Measurements from ENCODE around the gene HMGXB3. TPM values are rescaled to one million over a fixed set of nuclear protein-coding genes. Genes with fewer than 3 reads are reported as not detected.

The HMGXB3 gene
- polyA plus RNA-seq, 10 donors: 13.2 to 30.9 (median 19.6) TPM

DNA sequence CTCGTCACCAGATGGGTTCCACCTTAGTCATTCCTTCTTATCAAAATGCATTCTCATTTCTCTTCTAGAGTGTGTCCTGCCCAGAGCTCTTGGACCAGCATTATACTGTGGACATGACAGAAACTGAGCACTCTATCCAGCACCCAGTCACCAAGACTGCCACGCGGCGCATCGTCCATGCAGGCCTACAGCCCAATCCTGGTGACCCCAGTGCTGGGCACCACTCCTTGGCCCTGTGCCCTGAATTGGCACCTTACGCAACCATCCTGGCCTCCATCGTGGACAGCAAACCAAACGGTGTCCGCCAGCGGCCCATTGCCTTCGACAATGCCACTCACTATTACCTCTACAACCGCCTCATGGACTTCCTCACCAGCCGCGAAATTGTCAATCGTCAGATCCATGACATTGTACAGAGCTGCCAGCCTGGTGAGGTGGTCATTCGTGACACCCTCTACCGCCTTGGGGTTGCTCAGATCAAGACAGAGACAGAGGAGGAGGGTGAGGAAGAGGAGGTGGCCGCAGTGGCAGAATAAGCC lies 51.2 kb downstream of the HMGXB3 start:
- DNase-seq: no peak

DNA sequence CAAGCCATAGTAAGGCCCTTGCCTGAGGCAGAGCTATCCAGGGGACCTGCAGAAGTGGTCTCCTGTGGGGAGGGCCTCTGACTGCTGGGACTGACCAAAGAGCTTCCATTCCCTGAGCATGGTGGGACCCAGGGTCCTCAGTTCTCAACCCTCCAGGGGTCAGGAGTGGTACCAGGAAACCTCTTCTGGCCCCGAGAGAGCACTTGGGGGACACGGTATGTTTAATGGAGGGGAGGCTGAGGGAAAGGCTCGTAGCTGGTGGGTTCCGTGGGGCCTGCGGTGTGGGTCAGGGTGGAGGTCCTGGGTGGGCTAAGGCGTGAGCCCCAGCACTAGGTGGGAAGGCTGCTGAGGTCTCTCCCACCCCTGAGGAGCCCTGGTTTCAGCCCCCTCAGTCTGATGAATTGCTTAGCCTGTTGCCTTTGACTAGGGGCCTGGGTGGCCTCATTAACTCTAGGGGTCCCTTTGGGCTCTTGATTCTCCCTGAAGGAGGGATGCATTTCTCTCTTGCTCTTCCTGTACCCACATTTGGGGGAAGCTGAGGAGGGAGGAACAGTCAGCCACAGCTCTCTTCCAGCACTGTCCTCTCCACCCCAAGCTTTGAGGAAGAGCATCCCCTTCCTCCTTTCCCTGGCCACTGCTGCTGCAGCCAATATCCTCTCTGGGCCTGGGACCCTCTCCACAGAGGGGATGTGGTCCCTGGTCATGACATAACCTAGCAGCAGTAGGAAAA lies 51.9 kb downstream of the HMGXB3 start:
- no peak for DNase-seq

DNA sequence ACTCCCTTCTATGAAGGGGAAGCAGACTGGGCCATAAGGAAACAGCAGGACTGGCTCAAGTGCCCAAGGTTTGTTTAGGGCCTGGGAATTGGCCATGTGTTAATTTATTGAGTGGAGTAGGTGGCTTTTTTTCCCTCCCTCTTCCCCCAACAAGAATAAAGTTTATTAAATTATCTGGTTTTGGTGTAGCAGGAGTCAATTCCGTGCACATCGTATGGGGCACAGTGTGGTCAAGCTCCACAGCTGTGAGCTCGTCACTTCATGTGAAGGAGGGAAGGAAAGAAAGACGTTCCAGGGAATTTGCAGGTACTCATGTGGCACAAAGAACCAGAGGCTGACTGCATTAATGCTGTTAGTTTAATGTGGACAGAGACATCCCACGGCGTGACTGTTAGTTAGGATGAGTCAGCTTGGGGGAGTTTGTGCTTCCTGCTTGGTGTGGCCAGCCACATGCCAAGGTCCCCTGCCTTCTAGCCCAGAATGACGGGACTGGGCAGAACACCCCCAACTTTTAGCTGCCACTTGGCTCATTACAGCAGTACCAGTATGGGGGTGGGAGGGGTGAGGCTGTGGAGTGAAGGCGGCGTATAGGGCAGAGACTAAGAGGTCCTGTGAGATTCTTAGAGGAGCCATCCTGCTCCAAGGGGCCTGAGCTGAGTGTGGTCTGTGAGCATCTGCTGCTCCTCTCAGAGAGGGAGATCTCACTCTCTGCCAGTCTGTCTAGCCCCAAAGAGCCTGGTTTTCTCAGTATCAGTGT lies 52.6 kb downstream of the HMGXB3 start:
- no peak for DNase-seq

DNA sequence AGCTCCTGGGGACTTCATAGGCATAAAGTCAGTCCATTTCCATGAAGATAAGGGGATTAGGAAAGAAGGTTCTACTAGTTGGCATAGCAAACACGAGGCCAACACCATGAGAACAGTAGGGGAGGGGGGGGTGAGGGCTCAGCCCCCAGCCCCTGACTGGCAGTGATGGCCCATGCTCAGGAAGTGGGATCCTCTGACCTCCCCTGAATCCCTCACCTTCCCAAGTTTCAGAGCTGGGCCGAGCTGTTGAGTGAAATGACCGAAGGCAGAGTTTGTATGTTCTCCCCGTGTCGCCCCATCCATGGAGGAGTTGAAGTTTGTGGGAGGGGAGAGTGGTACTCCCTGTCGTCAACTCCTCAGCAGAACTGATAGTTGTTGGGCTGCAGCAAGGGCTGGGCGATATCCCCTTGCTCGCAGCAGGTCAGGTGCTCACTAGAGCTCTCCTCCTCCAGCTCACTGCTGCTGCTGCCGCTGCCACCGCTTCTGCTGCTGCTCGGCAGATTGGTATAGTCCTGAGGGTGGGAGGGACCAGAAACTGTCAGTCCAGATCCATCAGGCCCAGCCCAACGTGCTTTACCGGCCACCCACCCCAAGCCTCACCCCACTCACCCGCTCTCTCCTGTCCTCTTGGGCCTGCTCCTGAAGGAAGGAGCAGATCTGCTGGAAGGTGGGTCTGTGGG lies 53.3 kb downstream of the HMGXB3 start:
- no peak for DNase-seq

DNA sequence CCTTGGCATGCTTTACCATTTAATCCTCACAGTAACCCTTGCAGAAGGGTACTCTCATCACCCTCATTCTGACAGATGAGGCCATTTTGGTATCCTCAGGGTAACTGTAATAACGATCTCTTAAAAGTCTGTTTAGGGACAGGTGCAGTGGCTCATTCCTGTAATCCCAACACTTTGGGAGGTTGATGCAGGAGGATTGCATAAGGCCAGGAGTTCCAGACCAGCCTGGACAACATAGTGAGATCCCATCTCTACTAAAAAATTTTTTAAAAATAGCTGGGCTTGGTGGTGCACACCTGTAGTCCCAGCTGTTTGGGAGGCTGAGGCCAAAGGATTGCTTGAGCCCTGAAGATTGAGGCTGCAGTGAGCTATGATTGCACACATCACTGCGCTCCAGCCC lies 54.0 kb downstream of the HMGXB3 start:
- DNase-seq: no peak

DNA sequence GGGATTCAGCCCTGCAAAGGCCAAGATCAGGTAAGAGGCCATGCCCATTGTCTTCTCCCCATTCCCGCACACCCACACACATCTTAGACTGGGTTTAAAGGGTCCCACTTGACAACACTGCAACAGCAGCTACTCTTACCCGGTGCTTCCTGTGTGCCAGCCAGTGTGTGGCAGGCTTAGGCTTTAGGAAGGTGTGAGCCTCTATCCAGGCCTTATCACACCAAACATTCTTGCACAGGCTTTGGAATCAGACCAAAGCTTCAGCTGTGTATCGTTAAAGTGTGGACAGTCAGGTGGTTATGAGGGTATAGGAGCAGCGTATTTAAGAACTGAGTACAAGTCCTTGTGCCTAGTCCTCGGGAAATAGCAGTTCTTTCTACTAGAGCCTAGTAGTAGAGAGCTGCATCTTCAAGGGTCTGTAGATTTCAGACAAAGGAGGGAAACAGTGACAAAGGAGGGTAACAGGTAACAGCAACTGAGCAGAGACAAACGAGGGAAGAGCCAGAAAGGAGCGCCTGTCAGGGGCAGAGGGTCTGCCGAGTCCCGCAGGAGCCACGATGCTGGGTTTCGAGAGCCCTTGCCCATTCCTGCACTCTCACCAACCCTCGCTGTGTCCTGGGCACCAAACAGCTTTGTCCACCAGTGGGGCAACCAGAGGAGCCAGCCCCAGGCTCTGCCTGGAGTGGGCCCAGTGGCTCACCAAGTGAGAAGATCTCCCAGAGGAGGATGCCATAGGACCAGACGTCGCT lies 55.0 kb downstream of the HMGXB3 start:
- no peak for DNase-seq

DNA sequence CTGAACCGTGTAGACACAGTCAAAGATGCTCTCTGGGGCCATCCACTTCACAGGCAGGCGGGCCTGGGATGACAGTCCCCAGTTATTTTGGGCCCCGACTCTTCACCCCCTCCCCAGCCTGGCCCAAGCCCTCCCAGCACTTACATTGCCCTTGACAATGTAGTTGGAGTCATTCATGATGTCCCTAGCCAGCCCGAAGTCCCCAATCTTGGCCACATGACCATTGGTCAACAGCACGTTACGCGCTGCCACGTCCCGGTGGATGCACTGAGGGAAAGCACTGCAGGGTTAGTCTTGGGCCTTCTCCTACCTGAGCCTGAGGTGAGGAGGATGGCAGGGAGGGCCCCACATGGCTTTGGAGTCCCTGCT lies 55.5 kb downstream of the HMGXB3 start:
- DNase-seq: no peak

DNA sequence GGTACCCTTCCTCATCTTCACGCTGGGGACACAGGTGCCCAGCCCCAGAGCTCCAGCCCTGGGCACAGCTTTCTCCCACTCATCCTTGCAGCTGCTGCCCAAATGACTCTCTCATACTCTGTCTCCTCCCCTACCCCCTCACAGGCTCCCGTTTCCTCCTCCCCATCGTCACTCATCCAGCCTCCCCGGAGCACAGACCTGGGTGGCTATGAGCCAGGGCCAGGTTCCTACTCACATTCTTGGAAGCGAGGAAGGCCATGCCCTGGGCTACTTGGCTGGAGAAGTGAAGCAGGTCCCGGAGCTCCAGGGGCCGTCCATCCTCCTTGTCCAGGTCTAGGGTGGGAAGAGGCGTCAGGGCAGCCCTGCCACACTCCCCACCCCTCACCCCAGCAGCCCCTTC lies 56.5 kb downstream of the HMGXB3 start:
- no peak for DNase-seq

DNA sequence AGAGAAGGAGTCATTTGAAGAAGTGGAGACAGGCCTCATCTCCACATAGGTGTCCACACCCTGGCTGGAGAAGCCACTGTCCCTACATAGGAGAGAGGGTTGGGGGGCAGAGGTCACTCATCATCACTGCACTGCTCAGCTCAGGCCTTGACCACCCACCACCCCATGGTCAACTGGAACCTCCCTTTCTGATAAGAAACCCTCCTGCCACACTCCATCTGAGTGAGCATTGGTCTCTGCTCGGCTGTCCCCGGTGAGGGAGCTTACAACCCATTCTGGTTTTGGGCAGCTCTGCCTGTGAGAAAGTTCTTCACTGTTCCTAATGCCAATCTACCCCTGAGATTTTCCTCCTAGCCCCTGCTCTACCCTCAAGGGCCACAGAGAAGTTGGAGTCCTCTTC lies 57.0 kb downstream of the HMGXB3 start:
- DNase-seq: no peak

DNA sequence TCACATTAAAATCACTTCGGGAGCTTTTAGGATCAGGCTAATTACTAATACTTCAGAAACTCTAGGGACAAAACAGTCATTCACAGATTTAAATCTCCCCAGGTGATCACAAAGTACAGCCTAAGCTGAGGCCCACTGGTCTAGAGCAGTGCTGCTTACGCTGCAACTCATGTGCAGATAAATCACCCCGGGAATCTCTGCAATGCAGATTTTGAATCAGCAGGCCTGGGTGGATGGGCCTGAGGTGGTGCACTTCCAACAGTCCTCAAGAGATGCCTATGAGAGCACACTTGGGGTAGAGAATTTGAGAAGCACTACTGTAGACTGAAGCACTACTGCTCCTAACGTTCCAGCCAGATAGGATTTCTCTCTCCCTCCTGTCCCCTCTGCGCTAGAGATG lies 57.5 kb downstream of the HMGXB3 start:
- DNase-seq: no peak

DNA sequence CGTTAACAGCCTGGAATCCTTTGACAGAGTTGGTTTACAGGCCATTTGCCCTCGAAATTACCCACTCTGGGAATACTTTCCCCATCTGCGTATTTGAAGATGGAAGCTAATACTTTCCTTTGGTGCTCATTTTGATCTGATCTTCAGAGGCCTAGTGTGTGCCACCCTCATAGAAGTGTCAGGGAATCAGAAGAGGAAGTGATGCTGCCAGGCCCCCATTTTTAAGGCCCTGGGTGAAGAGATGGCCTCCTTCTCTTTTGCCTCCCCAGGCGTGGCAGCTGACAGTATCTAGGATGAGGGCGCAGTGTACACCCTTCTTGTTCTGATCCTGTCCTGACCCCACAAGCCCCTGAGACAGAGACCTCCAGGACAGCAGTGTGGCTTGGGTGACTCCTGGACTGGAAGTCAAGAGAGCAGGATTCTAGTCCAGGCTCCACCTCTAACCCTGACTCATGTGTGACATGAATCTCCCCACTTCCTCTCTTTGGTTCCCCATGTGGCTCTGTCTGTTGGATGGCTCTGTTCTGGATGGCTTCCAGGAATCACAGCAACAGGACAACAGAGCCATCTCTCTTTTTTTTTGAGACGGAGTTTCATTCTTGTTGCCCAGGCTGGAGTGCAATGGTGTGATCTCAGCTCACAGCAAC lies 58.1 kb downstream of the HMGXB3 start:
- DNase-seq: peak; percentile 52 to 72 (median 57)

DNA sequence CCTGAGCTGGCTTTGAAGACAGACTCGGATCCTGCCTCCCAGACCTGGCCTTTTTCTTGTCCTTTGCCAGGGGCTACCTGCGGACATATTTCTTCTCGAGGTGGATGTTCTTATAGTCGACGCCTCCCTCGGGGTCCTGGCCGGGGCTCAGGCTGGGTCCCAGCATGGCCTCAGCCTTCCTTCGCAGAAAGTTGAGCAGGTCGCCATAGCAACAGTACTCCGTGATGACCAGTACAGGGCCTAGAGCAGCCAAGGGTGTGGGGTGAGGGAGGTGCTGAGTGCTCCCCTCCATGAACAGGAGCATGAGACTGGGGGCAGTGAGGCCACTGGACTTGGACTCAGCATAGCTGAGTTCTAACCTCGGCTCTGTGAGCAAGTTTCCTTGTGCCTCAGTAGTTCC lies 59.1 kb downstream of the HMGXB3 start:
- DNase-seq: no peak

DNA sequence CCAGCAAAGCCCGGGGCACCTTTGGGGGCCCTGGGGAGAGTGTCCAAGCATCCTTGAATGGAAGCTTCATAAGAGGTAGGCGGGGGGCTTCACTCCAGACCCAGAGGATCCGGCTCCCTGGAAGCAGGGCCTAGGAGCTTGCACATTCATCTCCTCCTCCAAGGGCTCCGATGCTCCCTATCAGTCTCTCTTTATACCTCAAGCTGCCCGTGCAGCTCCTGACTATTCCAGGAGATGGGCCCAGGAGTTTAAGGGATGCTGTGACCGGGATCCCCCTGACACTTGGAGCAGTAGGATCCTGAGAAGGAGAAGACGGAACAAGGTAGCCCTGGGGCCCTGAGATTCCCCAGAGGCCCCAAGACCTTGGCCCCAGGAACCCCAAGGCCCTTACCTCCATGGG lies 59.9 kb downstream of the HMGXB3 start:
- DNase-seq: no peak

DNA sequence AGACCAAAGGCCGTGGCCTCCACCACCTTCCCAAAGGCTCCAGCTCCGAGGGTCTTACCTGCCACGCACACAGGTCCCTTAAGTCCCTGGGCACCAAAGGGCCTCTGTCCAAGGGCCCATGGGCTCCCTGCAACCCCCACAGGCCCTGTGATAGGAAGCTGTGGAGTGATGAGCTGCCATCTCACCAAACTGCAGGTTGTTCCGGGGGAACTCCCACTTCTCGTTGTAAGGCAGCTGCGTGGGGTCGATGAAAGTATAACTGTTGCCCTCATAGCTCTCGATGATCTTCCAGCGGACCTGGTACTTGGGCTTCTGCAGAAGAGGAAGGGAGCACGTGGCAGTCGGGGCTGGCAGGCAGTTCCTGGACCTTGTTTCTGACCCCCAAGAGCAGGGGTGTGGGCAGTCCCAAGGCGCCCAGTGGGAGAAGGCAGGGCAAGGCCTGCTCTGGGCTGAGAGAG lies 61.0 kb downstream of the HMGXB3 start:
- no peak for DNase-seq

DNA sequence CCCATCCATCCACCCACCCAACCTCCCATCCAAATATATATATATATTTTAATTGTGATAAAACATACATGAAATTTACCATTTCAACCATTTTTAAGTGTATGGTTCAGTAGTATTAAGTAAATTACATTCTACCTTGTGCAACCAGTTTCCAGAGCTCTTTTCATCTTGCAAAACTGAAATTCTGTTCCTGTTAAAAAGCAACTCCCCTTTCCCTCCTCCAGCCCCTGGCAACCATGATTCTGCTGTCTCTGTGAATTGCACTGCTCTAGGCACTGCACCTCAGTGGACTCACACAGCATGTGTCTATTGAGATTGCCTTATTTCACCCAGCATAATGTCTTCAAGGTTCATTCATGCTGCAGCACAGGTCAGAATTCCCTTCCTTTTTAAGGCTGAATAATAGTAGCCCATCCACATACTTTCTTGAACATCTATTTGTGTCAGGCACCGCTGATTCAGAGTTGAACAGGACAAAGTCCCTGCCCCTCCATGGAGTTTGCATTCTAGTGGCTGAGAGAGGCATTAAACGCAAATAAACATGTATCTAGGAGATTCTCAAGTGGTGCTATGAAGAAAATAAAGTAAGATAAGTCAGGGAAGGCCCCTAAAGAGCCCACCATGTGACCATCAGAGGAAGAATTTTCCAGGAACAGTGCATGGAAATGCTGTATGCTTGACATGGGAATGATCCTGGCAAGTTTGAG lies 61.8 kb downstream of the HMGXB3 start:
- DNase-seq: no peak

DNA sequence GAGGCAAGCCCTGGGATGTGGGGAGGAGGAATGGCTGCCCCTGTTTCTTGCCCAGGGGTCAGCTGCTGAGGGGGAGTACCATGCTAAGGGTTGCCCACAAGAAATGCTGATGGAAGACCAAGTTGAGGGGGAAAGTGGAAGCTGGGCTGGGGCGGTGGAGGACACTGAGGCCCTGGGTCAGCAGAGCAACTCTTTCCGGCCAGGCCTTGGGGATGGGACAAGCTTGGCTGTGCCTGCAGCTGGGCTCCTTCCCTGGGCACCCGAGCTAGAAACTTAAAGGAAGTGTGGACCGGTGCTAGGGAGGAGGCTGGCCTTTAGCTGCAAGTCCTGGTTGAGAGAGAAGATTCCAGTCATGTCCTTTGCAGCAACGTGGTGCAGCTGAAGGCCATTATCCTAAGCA lies 63.1 kb downstream of the HMGXB3 start:
- no peak for DNase-seq

DNA sequence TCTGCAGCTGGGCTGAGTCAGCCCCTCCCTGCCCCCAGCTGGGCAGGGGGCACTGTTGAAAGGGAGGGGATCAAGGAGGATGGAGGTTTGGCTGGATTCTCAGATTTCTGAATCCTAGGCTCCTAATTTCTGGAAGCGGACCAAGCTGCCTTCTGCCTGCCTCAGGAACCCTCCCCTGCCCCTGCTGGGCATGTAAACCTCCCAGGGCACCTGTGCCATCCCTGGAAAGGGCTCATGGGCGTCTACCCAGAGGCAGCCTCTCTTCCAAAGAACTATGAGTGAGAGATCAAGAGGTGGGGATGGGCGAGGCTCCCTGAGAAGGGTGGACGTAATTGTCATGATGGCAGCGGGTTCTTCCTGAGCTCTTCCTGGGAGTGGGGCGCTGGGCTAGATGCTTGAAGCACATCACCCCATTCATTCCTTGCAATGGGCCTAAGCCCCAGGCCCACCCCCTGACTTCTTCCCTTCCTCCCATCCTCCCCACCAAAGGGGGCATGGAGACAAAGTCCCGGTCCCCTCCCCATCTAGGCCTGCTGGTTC lies 64.2 kb downstream of the HMGXB3 start:
- DNase-seq: no peak

DNA sequence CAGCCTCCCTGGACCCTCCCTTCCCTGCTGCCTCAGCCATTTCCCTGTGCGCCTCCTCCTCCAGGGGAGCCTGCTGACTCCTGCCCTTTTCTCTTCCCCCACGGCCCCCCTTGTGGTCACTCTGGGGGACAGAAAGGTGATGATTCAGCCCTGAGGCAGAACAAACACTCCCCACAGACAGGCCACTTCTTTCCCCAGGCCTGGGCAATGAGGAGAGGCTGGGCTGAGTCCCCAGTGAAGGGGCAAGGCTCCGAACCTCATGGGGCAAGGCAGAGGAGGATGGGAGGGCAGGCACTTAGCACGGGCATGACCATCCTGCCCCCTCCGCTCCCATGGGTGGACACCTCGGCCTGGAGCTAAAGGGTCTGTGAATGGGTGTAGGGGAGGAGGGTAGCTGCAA lies 64.8 kb downstream of the HMGXB3 start:
- peak in 1 of 3 donors; percentile 41 for DNase-seq

DNA sequence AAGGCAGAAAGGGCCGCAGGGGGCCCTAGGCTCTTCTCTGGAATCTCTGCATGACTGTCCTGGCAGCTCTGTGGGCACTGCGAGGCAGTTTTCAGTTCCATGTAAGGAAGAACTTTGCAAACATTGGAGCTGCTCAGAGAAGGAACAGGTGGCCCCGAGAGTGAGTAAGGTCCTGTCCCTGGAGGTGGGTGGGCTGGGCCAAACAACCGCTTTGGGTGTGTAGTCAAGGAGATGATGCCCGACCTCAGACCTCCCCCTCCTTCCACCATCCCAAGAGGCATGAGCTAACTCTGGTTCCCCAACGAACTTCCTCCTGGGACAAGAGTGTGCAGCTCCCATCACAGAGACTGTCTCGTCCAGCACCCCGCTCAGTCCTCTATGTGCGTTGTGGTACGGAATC lies 65.3 kb downstream of the HMGXB3 start:
- no peak for DNase-seq

DNA sequence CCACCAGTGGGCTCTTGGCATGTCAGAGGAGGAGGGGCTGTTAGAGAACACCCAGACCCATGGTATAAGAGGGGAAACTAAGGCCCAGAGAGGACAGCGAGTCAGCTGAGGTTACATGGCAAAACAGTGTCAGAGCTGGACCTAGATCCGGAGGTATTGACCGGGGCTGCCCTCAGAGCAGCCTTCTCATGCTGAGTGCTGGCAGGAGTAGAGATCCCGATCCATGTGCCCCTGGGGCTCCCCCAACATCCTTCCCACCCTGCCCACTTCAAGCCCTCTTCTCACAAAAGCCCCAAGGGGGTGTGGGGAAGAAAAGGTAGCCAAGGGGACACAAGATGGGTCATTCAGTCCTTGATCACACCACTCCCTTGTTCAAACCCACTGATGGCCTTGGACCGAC lies 65.9 kb downstream of the HMGXB3 start:
- no peak for DNase-seq

Measured in muscle of back (tissue), 11 donors.